H1 (cell line): Measurements from ENCODE around the gene XAF1. TPM values are rescaled to one million over a fixed set of nuclear protein-coding genes. Genes with fewer than 3 reads are reported as not detected.

Experiments used
- CTCF ChIA-PET: fragments of 300-600 bp; sonication (Branson Sonifier 250); formaldehyde crosslinking; loops from one replicate; lab custom pipeline; 2021; ENCODE audit not compliant: partially characterized antibody; lab: Charles Lee
- POLR2A ChIA-PET: fragments of 300-600 bp; sonication (Branson Sonifier 250); formaldehyde crosslinking; loops from one replicate; lab custom pipeline; 2021; ENCODE audit warnings: inconsistent platforms; ENCODE audit not compliant: partially characterized antibody; lab: Charles Lee
- DNase-seq, 2 experiments: peaks; one replicate each; pipeline versions ENCODE4 v3.0.0 to v3.0.0-alpha.2; 2010 to 2022; ENCODE audit warnings: low spot score in 2 of 2, low read depth in 1 of 2, mixed read lengths in 1 of 2
- FAIRE-seq: peaks from 2 replicates; lab custom pipeline; 2011; peaks lifted over from hg19 to GRCh38; lab: Jason Lieb, UNC
- H2AFZ ChIP-seq: 2 replicates; pipeline ENCODE4 v1.8.1; 2012; ENCODE audit warnings: low read length, inconsistent platforms
- H2AK5ac ChIP-seq: 2 replicates; pipeline ENCODE4 v1.6.1; 2013; ENCODE audit warnings: low read depth, low read length
- H2BK120ac ChIP-seq: replicated peaks from 2 replicates; pipeline ENCODE3; 2013; ENCODE audit warnings: low read depth, low read length, inconsistent platforms
- H2BK12ac ChIP-seq: 2 replicates; pipeline ENCODE4 v1.6.1; 2013; ENCODE audit warnings: low read depth, low read length
- H2BK15ac ChIP-seq: 2 replicates; pipeline ENCODE4 v1.6.1; 2013; ENCODE audit warnings: low read length
- H2BK20ac ChIP-seq: 2 replicates; pipeline ENCODE4 v1.6.1; 2013; ENCODE audit warnings: low read length
- H2BK5ac ChIP-seq: 2 replicates; pipeline ENCODE4 v1.6.1; 2013; ENCODE audit warnings: low read depth, low read length
- H3K14ac ChIP-seq: 2 replicates; pipeline ENCODE4 v1.6.1; 2013; ENCODE audit warnings: inconsistent platforms; ENCODE audit not compliant: insufficient read length
- H3K18ac ChIP-seq: 2 replicates; pipeline ENCODE4 v1.6.1; 2013; ENCODE audit warnings: low read length; ENCODE audit errors: extremely low read depth
- H3K23ac ChIP-seq: 2 replicates; pipeline ENCODE4 v1.6.1; 2013; ENCODE audit warnings: inconsistent platforms; ENCODE audit not compliant: insufficient read length
- H3K23me2 ChIP-seq: 2 replicates; pipeline ENCODE4 v1.6.1; 2013; ENCODE audit warnings: low read depth, low read length
- H3K27ac ChIP-seq: 2 replicates; pipeline ENCODE4 v1.6.1; 2011; ENCODE audit warnings: low read depth, low read length, inconsistent platforms
- H3K27me3 ChIP-seq, 4 experiments: replicated peaks in 1 of 4; 1 replicate in 1 of 4; 2 replicates in 3 of 4; pipeline versions ENCODE4 v1.6.1 to v1.8.1; 2011 to 2013; ENCODE audit warnings: low read length in 3 of 4, mild to moderate bottlenecking in 3 of 4, inconsistent platforms in 2 of 4, mixed read lengths in 2 of 4, moderate library complexity in 1 of 4; ENCODE audit not compliant: control insufficient read depth in 3 of 4, insufficient read depth in 3 of 4; ENCODE audit errors: extremely low read depth in 1 of 4
- H3K36me3 ChIP-seq, 4 experiments: 2 replicates each; pipeline versions ENCODE4 v1.6.1 to v1.8.1; 2011 to 2013; ENCODE audit warnings: mild to moderate bottlenecking in 4 of 4, low read length in 3 of 4, moderate library complexity in 2 of 4, control low read depth in 1 of 4, inconsistent platforms in 1 of 4; ENCODE audit not compliant: insufficient read depth in 4 of 4, control insufficient read depth in 2 of 4
- H3K4ac ChIP-seq: replicated peaks from 2 replicates; pipeline ENCODE3; 2013; ENCODE audit warnings: low read length, low read depth, mixed read lengths, inconsistent platforms; ENCODE audit not compliant: insufficient read length
- H3K4me1 ChIP-seq, 4 experiments: replicated peaks in 1 of 4; 1 replicate in 1 of 4; 2 replicates in 3 of 4; pipeline versions ENCODE4 v1.6.1 to v1.8.1; 2011 to 2013; ENCODE audit warnings: low read length in 3 of 4, inconsistent platforms in 2 of 4, mixed read lengths in 1 of 4; ENCODE audit not compliant: insufficient read depth in 4 of 4, control insufficient read depth in 3 of 4
- H3K4me2 ChIP-seq, 2 experiments: 2 replicates each; pipeline versions ENCODE4 v1.6.1 to v1.8.1; 2011 to 2013; ENCODE audit warnings: low read depth in 2 of 2, low read length in 2 of 2, control low read depth in 1 of 2, inconsistent platforms in 1 of 2, mild to moderate bottlenecking in 1 of 2; ENCODE audit not compliant: insufficient read depth in 1 of 2
- H3K4me3 ChIP-seq, 4 experiments: fragments of 200-600, 300-600 bp in 1 of 4; sonication (generic), shearing (Covaris generic), sonication (Bioruptor Twin) in 1 of 4; 2 replicates each; pipeline versions ENCODE4 v1.5.1 to v1.8.1; 2011 to 2016; ENCODE audit warnings: low read length in 4 of 4, low read depth in 3 of 4, control low read depth in 2 of 4, inconsistent platforms in 2 of 4, mild to moderate bottlenecking in 2 of 4, mixed read lengths in 1 of 4, moderate library complexity in 1 of 4; ENCODE audit not compliant: insufficient read depth in 2 of 4; ENCODE audit errors: extremely low read depth in 1 of 4
- H3K56ac ChIP-seq: replicated peaks from 2 replicates; pipeline ENCODE3; 2013; ENCODE audit warnings: low read depth, mild to moderate bottlenecking, mixed read lengths, low read length, inconsistent platforms; ENCODE audit not compliant: insufficient read length
- H3K79me1 ChIP-seq: 2 replicates; pipeline ENCODE4 v1.6.1; 2013; ENCODE audit warnings: low read depth, low read length, control low read depth
- H3K79me2 ChIP-seq, 2 experiments: 2 replicates each; pipeline versions ENCODE4 v1.6.1 to v1.8.1; 2012 to 2013; ENCODE audit warnings: low read length in 2 of 2, mild to moderate bottlenecking in 2 of 2, inconsistent platforms in 1 of 2; ENCODE audit not compliant: insufficient read depth in 2 of 2, control insufficient read depth in 1 of 2
- H3K9ac ChIP-seq, 4 experiments: replicated peaks in 1 of 4; 1 replicate in 1 of 4; 2 replicates in 3 of 4; pipeline versions ENCODE4 v1.6.1 to v1.8.1; 2011 to 2013; ENCODE audit warnings: low read depth in 3 of 4, low read length in 3 of 4, control low read depth in 2 of 4, mild to moderate bottlenecking in 2 of 4, moderate library complexity in 2 of 4, inconsistent platforms in 1 of 4; ENCODE audit errors: extremely low read depth in 1 of 4
- H3K9me3 ChIP-seq, 2 experiments: 2 replicates each; pipeline versions ENCODE4 v1.6.1 to v1.8.1; 2012 to 2013; ENCODE audit warnings: mild to moderate bottlenecking in 2 of 2, moderate library complexity in 2 of 2, control low read depth in 1 of 2, inconsistent platforms in 1 of 2, low read depth in 1 of 2, low read length in 1 of 2, mixed read lengths in 1 of 2; ENCODE audit not compliant: insufficient read depth in 2 of 2
- H4K20me1 ChIP-seq, 2 experiments: replicated peaks in 1 of 2; 2 replicates each; pipeline versions ENCODE3 to v1.8.1; 2011 to 2013; ENCODE audit warnings: inconsistent platforms in 2 of 2, low read length in 2 of 2, mild to moderate bottlenecking in 1 of 2; ENCODE audit not compliant: insufficient read depth in 2 of 2, control insufficient read depth in 1 of 2
- H4K5ac ChIP-seq: 2 replicates; pipeline ENCODE4 v1.6.1; 2013; ENCODE audit warnings: low read length, low read depth, mixed read lengths, inconsistent platforms; ENCODE audit not compliant: insufficient read length
- H4K8ac ChIP-seq: 2 replicates; pipeline ENCODE4 v1.8.0; 2013; ENCODE audit warnings: mild to moderate bottlenecking, moderate library complexity, low read length, inconsistent platforms; ENCODE audit not compliant: insufficient read depth; ENCODE audit errors: extremely low read depth
- H4K91ac ChIP-seq: replicated peaks from 2 replicates; pipeline ENCODE3; 2013; ENCODE audit warnings: low read length, mixed read lengths, inconsistent platforms; ENCODE audit not compliant: insufficient read length
- HDAC2 ChIP-seq, 2 experiments: fragments of 300-600 bp in 1 of 2; sonication (generic) in 1 of 2; IDR thresholded peaks; 2 replicates each; pipeline ENCODE4 v1.6.1; 2011 to 2012; ENCODE audit warnings: low read depth in 2 of 2, low read length in 2 of 2, mild to moderate bottlenecking in 2 of 2, moderate library complexity in 2 of 2, borderline replicate concordance in 1 of 2, inconsistent platforms in 1 of 2
- WGBS, 2 experiments: shearing (Covaris generic) in 1 of 2; methylation state at CpG; one replicate each; pipeline versions ENCODE4 v1.1.6 to v1.1.7; 2013 to 2015; ENCODE audit warnings: low lambda C conversion rate in 2 of 2, mixed read lengths in 2 of 2, inconsistent platforms in 1 of 2, low coverage in 1 of 2, missing lambda C conversion rate in 1 of 2; ENCODE audit not compliant: insufficient replicate concordance in 2 of 2, insufficient coverage in 1 of 2, insufficient read length in 1 of 2; ENCODE audit errors: extremely low coverage in 1 of 2, missing lambda C conversion rate in 1 of 2; 5-methylcytosine and 5-hydroxymethylcytosine counted together
- polyA plus RNA-seq, 7 experiments: library from polyadenylated mRNA; depleted of rRNA in 3 of 7; stranded (reverse) in 5 of 7; unstranded in 2 of 7; fragments of >200 nt in 5 of 7; fragments of 200-250 nt in 2 of 7; gene quantifications; 1 replicate in 5 of 7; 2 replicates in 1 of 7; 4 replicates in 1 of 7; pipeline versions ENCODE4 v1.2.1 to v1.2.3, GENCODE V29; 2011 to 2013; ENCODE audit warnings: missing spikeins in 2 of 7, mixed read lengths in 2 of 7
- total RNA-seq: library from RNA; stranded (reverse); fragmentation: NEBNext Ultra II Directional; extraction: Animal tissue kit (Norgen Biotek cat#: 25700); gene quantifications from 2 replicates; pipeline ENCODE4 v1.2.1, GENCODE V29; 2021

The XAF1 gene
- total and polyA plus RNA-seq, 2 of the 8 experiments (the other 6 are each of a cell fraction or from before 2014, with no cell fraction given): not detected

- Histone ChIP-seq H3K18ac (no peak overlapping the region), H2BK20ac (no peak overlapping the region), H2BK5ac (no peak overlapping the region), H3K23ac (no peak overlapping the region), H3K27me3 (peaks cover 0 to 9% (median 2%) of the 10 kb centered on the region in 4 experiments; a peak in 2 of 7 replicates), H3K4me3 (no peak overlapping the region), H4K91ac (no peak overlapping the region), H3K36me3 (no peaks in the 10 kb centered on the region), H3K23me2 (no peaks in the 10 kb centered on the region; the same call in 1 of the 2 replicates), H4K8ac (no peak overlapping the region), H3K14ac (no peak overlapping the region), H2BK15ac (no peak overlapping the region), H3K79me1 (no peaks in the 10 kb centered on the region; the same call in 1 of the 2 replicates), H2BK120ac (no peak overlapping the region), H2AFZ (no peak overlapping the region), H4K20me1 (no peaks in the 10 kb centered on the region), H3K27ac (no peak overlapping the region), H3K56ac (no peak overlapping the region), H4K5ac (no peak overlapping the region), H3K4ac (no peak overlapping the region), H3K79me2 (no peaks in the 10 kb centered on the region), H3K9ac (no peak overlapping the region), H3K9me3 (no peaks in the 10 kb centered on the region), H3K4me2 (no peak overlapping the region), H3K4me1 (peaks cover 5 to 16% (median 6%) of the 10 kb centered on the region in 4 experiments), H2AK5ac (no peak overlapping the region), H2BK12ac (peak overlapping the region; percentile 7; the same call in 1 of the 2 replicates)
- POLR2A ChIA-PET: interaction anchor here (0.9 to 1.0 kb wide), 2 partner anchors 11 to 22 kb away, joined by 3 read pairs; partner anchors contain the start of gene FBXO39
- no peak for FAIRE-seq
- no peak for DNase-seq
- 84% methylated on average over 8 of the region's 8 CpGs; no CpG with 5 or more reads in 1 of the 2 experiments for WGBS, 2 experiments
- CTCF ChIA-PET: interaction anchor here (2.0 kb wide), 1 partner anchor 45 kb away, joined by 8 read pairs; no protein-coding TSS in a partner anchor
- TF ChIP-seq HDAC2 (IDR thresholded peaks at IDR 0.05; ENCODE audit: borderline replicate concordance in 1 of 2, low read depth in 2 of 2, low read length in 2 of 2): no peak
Measured at GRCh38 chr17:6797718-6798351, 42.0 kb downstream of the XAF1 start.
